ENCODE measurements around the gene WRAP73.
"Not testable (repeated sequence)": the region's sequence is repeated elsewhere in the genome, so short reads cannot be mapped to it uniquely, and the experiment has no call there.

WRAP73 gene

GRCh38 chr1:3594706-3595377 is 55.1 kb downstream of the WRAP73 start:
- no peak for DNase-seq

GRCh38 chr1:3593745-3594144 is 56.2 kb downstream of the WRAP73 start:
- no peak for DNase-seq

- DNase-seq, result no peak
Observed at GRCh38 chr1:3593334-3593733, 56.6 kb downstream of the WRAP73 start.

GRCh38 chr1:3590951-3591865 is 58.7 kb downstream of the WRAP73 start:
- DNase-seq, result no peak

GRCh38 chr1:3590139-3590763 is 59.7 kb downstream of the WRAP73 start:
- DNase-seq, result no peak

- DNase-seq, result no peak
Observed at GRCh38 chr1:3588395-3588794, 61.5 kb downstream of the WRAP73 start.

GRCh38 chr1:3586986-3587759 is 62.7 kb downstream of the WRAP73 start:
- DNase-seq, result no peak

GRCh38 chr1:3585940-3586568 is 63.8 kb downstream of the WRAP73 start:
- DNase-seq, result no peak

GRCh38 chr1:3585353-3585868 is 64.5 kb downstream of the WRAP73 start:
- DNase-seq, result not testable (repeated sequence)

GRCh38 chr1:3584915-3585314 is 65.0 kb downstream of the WRAP73 start:
- DNase-seq, result no peak

GRCh38 chr1:3583751-3584150 is 66.2 kb downstream of the WRAP73 start:
- not testable (repeated sequence) for DNase-seq

- no peak for DNase-seq
Observed at GRCh38 chr1:3581296-3582036, 68.4 kb downstream of the WRAP73 start.
